GM19452 (cell line): ENCODE data around the gene TANGO6.
A peak's percentile ranks its signal among the peaks of the same experiment; 100 is the strongest.

Experiments
- ATAC-seq: cut with Tn5 transposase; IDR thresholded peaks from one replicate; pipeline ENCODE4 v1.9.1; 2021; ENCODE audit not compliant: unreplicated experiment

TANGO6 gene

DNA sequence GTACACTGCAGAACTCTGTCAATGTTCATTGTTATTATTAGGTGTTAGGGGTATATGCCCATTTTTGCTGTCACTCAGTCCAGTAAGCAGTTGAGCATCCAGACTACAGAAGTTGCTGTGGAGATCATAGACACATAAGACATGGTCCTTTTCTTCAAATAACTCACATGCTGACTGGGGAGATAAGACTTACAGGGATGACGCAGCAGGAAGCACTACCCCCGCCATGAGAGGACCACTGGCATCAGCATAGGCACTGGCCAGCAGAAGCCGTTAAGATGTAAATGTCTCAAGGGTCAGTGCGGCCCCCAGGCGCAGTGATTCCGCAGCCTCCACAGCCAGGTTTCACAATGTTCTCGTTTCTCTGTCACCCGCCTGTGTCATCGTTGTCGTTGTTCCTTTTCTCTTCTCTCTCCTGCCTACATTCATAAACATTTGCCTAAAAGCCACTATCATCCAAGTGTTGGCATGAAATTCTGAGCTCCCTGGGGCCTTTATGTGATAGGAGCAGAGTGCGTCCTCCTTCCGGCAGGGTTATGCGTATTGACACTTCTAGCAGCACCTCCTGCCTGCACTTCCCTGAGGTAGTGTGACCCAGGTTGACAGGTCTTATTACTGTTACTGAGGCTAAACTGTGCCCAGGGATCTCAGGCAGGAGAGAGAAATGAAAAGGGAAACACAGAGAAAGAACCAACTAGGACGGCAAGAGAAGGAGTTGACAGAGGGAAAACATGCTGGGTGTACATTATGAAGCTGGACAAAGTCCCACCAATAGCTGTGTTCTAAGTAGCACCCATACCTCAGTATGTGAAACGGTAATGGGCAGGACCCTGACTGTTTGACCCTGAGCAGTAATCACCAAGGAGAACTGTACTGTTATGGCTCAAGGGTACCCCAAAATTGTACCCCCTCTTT, 17.9 kb downstream of the TANGO6 start:
- no peak for ATAC-seq

DNA sequence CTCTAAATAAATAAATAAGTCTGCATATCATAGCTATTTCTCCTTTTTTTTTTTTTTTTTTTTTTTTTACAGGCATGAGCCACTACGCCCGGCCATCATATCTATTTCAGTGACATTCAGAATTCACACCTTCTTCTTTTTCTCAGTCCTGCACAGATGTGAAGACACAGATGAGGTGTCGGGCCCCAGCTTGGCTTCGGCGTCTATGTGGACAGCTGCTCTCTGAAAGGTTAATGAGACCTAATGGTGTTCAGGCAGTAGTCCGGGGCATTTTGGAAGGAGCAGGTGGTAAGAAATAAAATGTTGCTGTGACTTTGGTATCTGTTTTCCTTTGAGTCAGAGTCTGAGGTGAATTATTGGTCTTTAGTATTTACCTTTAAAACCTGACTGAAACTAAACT, 23.6 kb downstream of the TANGO6 start:
- peak; percentile 69 for ATAC-seq

DNA sequence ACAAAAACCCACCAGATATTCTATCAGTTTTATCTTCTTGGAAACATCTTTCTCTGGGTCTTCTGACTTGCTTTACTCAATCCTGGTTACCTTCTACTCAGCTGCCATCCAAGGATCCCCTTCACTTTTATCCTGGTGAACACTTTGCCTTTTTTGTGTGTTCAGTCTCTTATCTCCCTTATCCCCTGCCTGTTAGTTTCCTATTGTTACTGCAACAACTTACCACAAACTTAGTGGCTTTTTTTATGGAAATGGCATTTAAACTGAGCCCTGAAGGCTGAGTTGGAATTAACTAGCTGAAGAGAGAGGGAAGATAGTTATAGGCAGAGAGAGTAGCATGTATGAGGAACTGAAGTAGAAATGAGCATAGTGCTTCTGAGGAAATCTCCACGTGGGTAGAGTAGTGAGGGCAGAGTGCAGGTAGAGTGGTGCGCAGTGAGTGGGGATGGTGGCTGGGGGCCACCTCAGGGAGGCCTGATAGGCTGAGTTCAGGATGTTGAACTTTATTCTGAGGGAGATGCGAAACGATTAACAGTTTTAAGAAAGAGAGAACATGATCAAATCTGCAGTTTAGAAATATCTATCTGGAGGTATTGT, 26.3 kb downstream of the TANGO6 start:
- no peak for ATAC-seq

DNA sequence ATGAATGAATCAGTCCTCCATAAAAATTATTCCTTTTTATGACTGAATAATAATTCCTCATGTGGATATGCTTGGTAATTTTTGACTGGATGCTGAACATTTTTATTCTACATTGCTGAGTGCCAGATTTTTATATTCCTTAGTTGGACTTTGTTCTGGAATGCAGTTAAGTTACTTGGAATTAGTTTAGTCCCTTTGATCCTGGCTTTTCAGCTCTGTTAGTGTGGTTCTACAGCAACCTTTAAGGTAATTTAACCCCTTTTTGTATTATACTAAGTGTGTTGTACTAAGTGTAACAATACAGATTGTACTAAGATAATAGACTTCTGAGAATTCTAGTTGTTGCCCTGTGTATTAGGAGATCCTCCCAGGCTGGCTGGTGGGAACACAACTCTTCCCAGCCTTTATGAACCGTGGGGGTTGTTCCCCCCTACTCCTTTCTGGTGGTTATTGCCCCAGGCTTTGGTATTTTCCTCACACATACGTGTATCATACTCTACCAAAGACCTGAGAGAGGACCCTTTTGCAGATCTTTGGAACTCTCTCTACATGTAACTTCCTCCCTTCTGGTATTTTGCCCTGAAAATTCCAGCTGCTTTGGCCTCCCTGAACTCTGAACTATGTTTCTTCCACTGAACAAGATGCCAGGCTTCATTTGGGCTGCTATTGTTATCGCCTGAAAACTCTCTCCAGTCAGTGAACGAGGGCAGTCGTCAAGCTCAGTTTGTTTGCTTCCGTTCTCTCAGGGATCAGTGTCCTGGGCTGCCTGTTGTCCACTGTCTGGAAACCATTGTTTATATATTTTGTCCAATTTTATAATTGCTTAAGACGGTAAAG, 30.5 kb downstream of the TANGO6 start:
- ATAC-seq = no peak

DNA sequence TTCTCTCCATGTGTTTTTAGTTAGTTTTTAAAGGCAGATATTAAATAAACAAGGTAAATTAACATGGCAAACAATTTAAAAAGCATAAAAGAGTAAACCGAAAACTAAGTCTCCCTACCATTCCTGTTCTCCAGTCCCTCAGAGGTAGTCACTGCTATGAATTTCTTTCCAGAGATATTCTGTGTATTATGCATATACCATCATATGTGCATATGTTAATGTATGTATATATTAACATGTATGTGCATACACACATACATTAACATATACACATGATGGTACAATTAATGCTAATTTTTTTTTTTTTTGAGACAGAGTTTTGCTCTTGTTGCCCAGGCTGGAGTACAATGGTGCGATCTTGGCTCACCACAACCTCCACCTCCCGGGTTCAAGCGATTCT, 32.5 kb downstream of the TANGO6 start:
- ATAC-seq = no peak

DNA sequence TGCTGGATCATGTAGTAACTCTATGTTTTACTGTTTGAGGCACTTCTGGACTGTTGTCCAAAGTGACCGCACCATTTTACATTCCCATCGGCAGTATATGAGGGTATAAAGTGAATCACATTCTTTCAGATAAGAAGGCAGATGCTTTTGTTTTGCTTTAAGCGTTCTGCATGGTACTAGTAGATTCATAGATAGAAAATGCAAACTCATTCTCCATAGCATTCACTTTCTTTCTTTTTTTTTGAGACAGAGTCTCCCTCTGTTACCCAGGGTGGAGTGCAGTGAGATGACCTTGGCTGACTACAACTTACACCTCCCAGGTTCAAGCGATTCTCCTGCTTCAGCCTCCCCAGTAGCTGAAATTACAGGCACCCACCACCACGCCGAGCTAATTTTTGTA, 40.4 kb downstream of the TANGO6 start:
- no peak for ATAC-seq

DNA sequence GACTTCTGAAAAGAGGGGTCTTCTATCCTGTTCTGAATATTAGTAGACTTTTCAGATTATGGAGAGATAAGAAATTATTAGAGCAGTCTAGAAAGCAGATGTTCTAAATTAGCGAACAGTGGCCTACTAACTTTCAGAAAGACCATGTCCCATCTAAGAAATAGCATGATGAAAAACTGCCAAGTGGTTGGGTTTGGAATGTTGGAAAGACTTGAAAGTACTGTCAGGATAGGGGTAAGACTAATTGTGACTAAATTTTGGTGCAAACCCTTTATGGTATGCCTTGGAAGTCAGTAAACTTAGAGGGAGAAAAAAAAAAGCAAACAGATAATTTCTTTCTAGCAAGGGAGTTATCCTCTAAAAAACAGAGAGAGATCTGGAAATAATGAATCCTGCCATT, 41.1 kb downstream of the TANGO6 start:
- no peak for ATAC-seq

DNA sequence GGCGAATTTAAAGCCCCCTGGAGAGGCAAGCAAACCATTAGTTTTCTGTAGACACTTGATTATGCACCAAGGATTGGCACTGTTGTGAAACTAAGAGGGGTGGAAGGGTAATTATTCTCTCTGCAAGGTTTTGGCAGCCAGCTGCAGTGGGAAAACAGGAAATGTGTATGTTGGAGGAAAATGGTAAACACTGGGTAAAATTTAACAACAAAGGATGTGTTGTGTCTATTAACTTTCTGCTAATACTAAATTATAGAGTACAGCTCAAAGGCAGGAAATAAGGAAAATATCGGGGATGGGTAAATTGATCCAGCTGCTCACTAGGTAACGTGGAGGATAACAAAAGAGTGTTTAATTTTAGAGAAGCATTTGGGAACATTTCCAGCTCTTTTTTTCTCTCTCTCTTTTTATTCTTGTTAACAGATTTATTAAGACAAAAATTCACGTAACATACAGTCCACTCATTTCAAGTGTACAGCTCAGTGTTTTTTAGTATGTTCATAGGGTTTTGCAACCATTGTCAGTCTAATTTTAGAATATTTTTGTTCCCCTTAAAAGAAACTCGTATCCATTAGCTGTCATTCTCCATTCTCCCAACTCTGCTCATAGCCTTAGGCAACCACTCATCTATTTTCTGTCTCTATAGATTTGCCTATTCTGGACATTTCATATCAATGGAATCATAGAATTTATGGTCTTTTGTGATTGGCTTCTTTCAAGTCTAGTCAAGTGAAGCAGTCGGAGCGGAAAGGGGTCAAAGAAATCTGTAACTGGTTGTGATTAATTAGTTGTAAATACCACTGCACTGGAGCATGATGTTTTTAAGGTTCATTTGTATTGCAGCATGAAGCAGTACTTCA, 41.8 kb downstream of the TANGO6 start:
- ATAC-seq = no peak

DNA sequence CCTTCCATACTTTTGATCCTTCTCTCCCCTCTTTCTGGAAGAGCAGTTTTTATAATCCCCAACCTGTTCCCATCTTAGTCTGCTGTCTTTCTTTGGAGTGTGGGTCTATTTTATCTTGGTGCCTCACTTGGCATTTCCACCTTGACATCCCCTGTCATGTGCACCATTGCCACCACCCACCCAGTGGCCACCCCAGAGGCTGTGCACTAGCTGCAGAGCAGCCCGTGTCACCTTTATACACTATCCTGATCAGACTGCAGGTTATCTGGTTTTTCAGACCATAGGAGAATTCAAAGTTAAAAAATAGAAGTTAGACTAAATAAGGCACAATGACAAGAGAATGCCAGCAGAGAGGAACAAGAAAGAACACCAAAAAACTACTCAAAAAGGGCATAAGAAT, 43.8 kb downstream of the TANGO6 start:
- no peak for ATAC-seq

DNA sequence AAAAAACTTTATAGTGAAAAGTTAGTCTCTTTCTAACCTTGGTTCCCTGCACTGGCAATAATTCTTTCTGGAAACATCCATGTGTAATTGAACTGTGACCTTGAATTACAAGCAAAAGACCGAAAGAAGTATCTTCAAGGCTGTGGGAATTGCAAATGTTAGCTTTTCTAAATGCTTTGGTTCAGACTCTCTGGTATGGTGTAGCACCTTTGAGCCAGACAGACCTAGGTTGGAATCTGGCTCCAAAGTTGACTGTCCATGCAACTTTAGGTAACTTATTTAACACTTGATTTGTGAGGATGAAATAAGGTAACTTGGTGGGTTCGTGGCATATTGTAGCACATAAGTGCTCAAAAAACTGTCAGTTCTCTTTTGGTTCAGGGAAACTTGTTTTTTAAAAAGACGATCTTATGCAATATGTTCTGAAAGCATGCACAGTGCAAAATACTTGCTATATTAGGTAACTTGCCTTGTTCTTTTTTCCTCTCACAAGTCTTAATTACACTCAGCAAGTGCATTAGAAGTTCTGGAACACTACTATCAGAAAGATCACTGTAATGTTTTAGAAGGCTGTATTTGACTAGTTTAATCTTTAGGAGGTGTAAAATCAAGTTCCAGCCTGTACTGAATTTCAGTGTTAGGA, 46.3 kb downstream of the TANGO6 start:
- ATAC-seq = no peak

DNA sequence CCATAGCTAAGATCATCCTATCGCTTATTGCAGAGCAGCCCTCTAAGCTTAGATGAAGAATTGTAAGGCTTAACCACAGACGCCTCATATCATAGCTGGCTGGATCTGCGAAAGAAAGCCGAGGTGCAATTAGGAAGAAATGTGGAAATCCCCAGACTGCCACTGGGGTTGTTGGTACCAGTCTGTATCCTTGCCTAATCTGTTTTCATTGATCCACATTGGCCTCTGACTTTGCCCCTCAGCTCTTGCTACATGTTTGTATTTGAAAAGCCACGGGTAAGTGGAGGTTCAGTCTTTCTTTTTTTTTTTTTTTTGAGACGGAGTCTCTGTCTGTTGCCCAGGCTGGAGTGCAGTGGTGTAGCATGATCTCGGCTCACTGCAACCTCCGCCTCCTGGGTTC, 48.9 kb downstream of the TANGO6 start:
- no peak for ATAC-seq

DNA sequence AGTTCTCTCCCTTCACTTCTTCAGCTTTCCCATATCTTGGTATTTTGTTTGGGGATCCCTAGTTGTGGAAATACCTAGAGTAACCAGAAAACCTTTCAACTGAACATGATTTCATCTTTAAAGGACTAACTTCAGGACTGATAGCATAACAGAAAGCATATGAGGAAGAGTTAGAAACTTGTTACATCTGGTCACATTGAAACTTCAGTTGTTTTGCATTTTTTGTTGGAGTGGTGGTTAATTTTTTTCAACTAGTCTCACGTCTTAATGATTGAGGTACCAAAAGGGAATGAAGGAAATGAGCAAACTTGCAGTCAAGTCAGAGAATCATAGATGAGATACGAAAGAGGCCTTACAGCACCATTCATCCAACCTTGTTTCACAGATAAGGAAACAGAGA, 49.6 kb downstream of the TANGO6 start:
- no peak for ATAC-seq

DNA sequence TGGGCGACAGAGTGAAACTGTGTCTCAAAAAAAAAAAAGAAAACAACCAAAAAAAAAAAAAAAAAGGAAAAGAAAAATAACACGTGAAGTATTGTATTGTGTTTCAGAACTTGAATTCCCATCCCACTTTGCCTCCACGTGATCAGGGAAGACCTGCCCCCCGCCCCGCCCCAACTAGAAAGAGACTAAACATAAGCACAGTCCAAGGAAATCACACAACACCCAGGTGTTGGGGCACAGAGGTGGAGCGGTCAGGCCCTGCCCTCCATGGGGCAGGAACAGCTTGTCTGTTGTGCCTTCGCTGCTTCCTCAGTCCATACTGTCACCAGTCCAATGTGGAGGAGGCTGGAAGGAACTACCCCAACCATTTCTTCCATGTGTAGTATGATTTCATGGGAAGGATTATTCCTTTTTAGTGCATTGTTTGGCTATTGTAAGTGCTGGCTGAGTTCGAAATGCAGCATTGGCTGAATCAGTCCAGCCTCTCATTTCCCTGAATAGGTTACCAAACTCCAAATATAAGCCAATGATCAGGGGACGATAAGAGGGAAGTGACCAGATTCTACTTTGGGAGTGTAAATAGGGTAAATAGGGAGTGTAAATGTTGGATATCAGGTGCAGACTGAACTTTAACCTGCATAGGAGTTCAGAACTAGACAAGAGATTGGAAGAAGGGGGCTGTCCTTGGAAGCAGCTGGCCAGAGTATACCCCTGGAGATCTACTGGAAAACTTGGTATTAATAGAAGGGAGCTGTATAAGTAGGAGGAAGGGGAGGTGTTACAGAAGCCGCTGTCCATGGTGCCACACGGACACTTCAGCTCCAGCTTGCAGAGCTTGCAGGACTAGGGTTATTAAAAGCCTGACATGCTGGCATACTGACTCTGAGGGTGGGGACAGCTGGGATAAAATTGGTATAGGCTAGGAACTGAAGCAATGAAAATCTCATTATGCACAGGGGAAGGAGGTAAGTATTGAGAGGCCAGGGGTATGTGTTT, 50.7 kb downstream of the TANGO6 start:
- ATAC-seq = no peak

DNA sequence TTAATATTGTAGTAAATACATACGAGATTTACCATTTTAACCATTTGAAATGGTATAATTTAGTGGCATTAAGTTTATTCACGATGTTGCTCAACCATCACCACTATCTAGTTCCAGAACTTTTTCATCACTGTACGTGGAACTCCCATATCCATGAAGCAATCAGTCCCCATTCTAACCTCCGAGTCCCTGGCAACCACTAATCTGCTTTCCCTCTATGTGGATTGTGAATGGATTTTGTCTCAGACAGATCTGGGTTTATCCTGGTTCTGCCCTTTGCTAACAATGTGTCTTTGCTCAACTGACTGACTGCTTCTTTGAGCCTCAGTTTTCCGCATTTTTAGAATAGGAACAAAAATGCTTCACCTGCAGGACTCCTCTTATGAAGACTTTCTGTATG, 51.4 kb downstream of the TANGO6 start:
- ATAC-seq = no peak

DNA sequence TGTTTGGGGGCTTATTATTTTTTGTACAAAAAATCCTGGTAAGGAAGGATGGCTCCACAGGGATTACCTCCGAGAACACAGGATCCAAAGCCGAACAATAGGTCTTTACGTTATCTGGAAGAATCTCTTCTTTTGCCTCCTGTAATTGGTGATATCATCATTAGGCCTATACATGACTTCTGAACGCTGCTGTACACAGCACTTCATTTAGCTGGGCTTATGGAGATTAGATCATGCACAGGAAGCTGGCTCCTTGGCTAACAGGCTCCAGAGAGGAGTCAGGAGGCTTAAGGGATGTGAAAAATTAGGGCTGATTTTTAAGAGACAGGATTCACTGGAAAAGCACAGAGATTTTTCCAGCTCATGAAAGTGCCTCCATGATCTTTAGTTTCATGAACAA, 54.7 kb downstream of the TANGO6 start:
- no peak for ATAC-seq

DNA sequence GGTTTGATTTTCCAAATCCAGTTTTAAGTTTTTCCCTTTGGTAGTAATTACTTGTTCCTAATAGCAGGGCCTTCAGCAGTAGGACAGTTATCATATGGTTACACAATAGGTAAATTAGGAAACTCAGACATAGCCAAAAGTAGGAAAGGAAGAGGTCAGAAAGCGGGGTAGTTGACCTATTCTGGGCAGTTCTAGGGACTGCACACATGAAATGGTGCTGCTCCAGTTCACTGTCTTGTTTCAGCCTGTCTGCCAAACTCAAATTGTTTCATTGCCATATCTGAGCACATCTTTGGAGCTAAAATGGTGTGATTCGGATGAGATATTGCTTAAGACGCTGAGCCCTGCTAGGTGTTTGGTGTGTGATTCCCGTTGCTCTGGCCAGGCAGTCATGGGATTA, 56.7 kb downstream of the TANGO6 start:
- ATAC-seq = no peak

DNA sequence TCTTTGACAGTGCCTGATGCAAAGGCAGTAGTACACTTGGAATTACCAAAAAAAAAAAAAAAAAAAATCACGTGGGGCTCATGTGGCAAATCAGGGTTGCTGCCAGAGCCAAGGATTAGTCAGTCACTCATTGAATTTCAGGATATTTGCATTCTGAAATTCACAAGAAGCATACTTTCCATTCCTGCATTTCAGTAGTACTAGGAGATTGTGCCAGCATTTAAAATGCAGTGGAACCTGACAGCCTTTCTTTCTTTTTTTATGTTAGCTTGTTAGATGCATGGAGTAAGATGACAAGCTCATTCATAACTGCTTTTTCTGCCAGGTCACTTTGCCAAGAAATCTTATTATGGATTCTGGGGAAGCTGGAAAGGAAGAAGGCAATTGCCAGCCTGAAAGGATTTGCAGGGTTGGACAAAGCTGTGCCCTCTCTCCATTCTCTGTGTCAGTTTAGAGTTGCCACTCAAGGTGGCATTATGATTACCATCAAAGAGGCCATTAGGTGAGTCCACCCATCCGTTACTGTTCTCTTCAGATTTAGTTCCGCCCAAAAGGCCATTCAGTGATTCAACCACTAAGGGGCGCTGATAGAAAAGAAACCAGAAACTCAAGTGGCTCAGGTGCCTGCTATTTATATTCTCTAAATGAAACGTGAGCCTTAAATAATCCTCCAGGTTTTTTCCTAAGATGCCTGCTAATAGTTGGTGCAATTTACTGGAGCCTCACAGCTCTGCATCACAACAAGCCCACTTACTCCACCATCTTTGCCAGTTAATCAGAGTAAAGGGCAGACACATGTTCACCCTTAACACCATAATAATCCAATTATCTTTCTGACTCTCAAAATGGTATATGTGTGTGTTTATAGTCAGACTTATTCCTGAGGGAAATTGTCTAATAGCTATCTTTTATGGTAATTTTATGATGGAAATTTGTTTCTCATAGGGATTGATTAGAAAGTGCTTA, 59.0 kb downstream of the TANGO6 start:
- ATAC-seq = no peak

DNA sequence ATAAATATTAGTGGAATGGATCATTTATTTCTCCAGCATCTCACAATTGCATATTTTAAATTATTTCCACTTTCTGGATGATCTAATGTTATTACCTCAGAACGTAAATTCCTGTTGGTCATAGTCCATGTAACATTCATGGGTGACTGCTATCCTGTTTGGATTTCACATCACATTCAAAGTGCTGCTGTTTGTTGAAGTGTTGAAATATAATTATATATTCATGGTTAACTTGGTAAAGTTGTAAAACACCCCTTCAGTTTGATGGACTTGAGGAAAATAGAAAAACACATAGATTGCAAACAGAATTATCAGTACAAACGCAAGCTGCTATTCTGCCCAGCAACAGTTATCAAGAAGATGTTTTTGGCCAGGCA, 59.6 kb downstream of the TANGO6 start:
- no peak for ATAC-seq
